SK-N-SH (cell line): ENCODE measurements around the gene TBL1Y. TPM values are rescaled to one million over a fixed set of nuclear protein-coding genes. Genes with fewer than 3 reads are reported as not detected.

Source experiments
- CTCF ChIA-PET: fragments of 300-600, 350-600 bp; formaldehyde crosslinking; extraction: SDS; loops from one replicate; lab custom pipeline; 2021; lab: Yijun Ruan, JAX
- POLR2A ChIA-PET: fragments of 350-600 bp; sonication (Branson Sonifier 250); formaldehyde crosslinking; extraction: SDS; loops from one replicate; lab custom pipeline; 2020; ENCODE audit warnings: antibody characterized with exemption, inconsistent platforms; lab: Yijun Ruan, JAX
- DNase-seq: peaks from one replicate; pipeline ENCODE4 v3.0.0; 2012
- H2AFZ ChIP-seq: fragments of 200-600 bp; sonication (generic); 2 replicates; pipeline ENCODE4 v1.8.1; 2016; ENCODE audit warnings: antibody characterized with exemption, mild to moderate bottlenecking, low read depth
- H3F3A ChIP-seq: fragments of 200-600 bp; sonication (generic); replicated peaks from 2 replicates; pipeline ENCODE3; 2016; ENCODE audit warnings: antibody characterized with exemption, mild to moderate bottlenecking; ENCODE audit not compliant: insufficient read depth
- H3K27ac ChIP-seq, 2 experiments: fragments of 200-500 bp in 1 of 2; fragments of 200-600 bp in 1 of 2; sonication (Bioruptor generic) in 1 of 2; sonication (generic), shearing (Covaris generic) in 1 of 2; 2 replicates each; pipeline versions ENCODE4 v1.5.1 to v1.6.1; 2014 to 2016; ENCODE audit warnings: low read depth in 2 of 2, inconsistent platforms in 1 of 2, low read length in 1 of 2, mild to moderate bottlenecking in 1 of 2, mixed read lengths in 1 of 2
- H3K27me3 ChIP-seq: fragments of 200-600 bp; sonication (generic), shearing (Covaris generic); 2 replicates; pipeline ENCODE4 v1.6.1; 2016; ENCODE audit warnings: mixed run types; ENCODE audit not compliant: insufficient read depth
- H3K36me3 ChIP-seq, 2 experiments: fragments of 200-500 bp in 1 of 2; fragments of 200-600 bp in 1 of 2; sonication (Bioruptor generic) in 1 of 2; sonication (generic) in 1 of 2; replicated peaks in 1 of 2; 2 replicates each; pipeline versions ENCODE3 to v1.5.1; 2014 to 2016; ENCODE audit warnings: low read length in 1 of 2, mild to moderate bottlenecking in 1 of 2; ENCODE audit not compliant: insufficient read depth in 2 of 2, control insufficient read depth in 1 of 2
- H3K4me1 ChIP-seq, 2 experiments: fragments of 200-500 bp in 1 of 2; fragments of 200-600 bp in 1 of 2; sonication (Bioruptor generic) in 1 of 2; sonication (generic), shearing (Covaris generic) in 1 of 2; 2 replicates each; pipeline versions ENCODE4 v1.5.1 to v1.6.1; 2014 to 2016; ENCODE audit warnings: low read depth in 1 of 2, low read length in 1 of 2, mixed run types in 1 of 2; ENCODE audit not compliant: insufficient read depth in 2 of 2, control insufficient read depth in 1 of 2
- H3K4me2 ChIP-seq: fragments of 200-600 bp; sonication (generic), shearing (Covaris generic); 2 replicates; pipeline ENCODE4 v1.6.1; 2017; ENCODE audit warnings: mixed run types
- H3K4me3 ChIP-seq, 2 experiments: fragments of 200-500 bp in 1 of 2; fragments of 200-600 bp in 1 of 2; sonication (Bioruptor generic) in 1 of 2; sonication (generic), shearing (Covaris generic) in 1 of 2; 2 replicates each; pipeline versions ENCODE4 v1.5.1 to v1.8.1; 2014 to 2016; ENCODE audit warnings: low read depth in 2 of 2, inconsistent platforms in 1 of 2, low read length in 1 of 2, mild to moderate bottlenecking in 1 of 2, mixed read lengths in 1 of 2, moderate library complexity in 1 of 2
- H3K79me2 ChIP-seq: fragments of 200-600 bp; sonication (generic); 2 replicates; pipeline ENCODE4 v1.8.1; 2017; ENCODE audit warnings: mild to moderate bottlenecking; ENCODE audit not compliant: insufficient read depth
- H3K9ac ChIP-seq: fragments of 200-600 bp; sonication (generic); 2 replicates; pipeline ENCODE4 v1.6.1; 2017; ENCODE audit warnings: mixed run types
- H3K9me2 ChIP-seq: fragments of 200-600 bp; sonication (generic); 2 replicates; pipeline ENCODE4 v1.6.1; 2017; ENCODE audit warnings: mixed run types
- H3K9me3 ChIP-seq: fragments of 200-600 bp; sonication (generic); 2 replicates; pipeline ENCODE4 v1.6.1; 2017; ENCODE audit warnings: mixed run types, mild to moderate bottlenecking, moderate library complexity
- H4K20me1 ChIP-seq: fragments of 200-600 bp; sonication (generic); 2 replicates; pipeline ENCODE4 v1.6.1; 2017; ENCODE audit warnings: mild to moderate bottlenecking, mixed run types; ENCODE audit not compliant: insufficient read depth
- FOXJ3 ChIP-seq: sonication (generic); formaldehyde crosslinking; IDR thresholded peaks from 2 replicates; pipeline ENCODE4 v1.5.1; 2020; ENCODE audit warnings: mild to moderate bottlenecking, missing genetic modification reagents
- POLR2AphosphoS5 ChIP-seq: IDR thresholded peaks from 2 replicates; pipeline ENCODE4 v1.6.1; 2012; ENCODE audit warnings: low read depth, low read length
- RAD21 ChIP-seq: IDR thresholded peaks from 2 replicates; pipeline ENCODE4 v1.6.1; 2012; ENCODE audit warnings: mild to moderate bottlenecking, low read length
- RFX5 ChIP-seq: IDR thresholded peaks from 2 replicates; pipeline ENCODE4 v1.6.1; 2012; ENCODE audit warnings: mild to moderate bottlenecking, improper control_type of control experiment, low read length
- WGBS: methylation state at CpG from one replicate; pipeline ENCODE4 v1.1.6; 2017; ENCODE audit warnings: low lambda C conversion rate; 5-methylcytosine and 5-hydroxymethylcytosine counted together
- polyA plus RNA-seq, 3 experiments: library from polyadenylated mRNA; depleted of rRNA; stranded (reverse); fragments of >200 nt; gene quantifications; 2 replicates each; pipeline ENCODE4 v1.2.3, GENCODE V29; 2012
- TF ChIP-seq, protein P1 (sequence below): fragments of 200-600 bp; sonication (generic); IDR thresholded peaks from 2 replicates; pipeline ENCODE4 v1.6.1; 2017; ENCODE audit warnings: antibody characterized with exemption, mild to moderate bottlenecking, moderate library complexity
- TF ChIP-seq, protein P2 (sequence below): fragments of 150-350 bp; IDR thresholded peaks from 2 replicates; pipeline ENCODE4 v1.6.1; 2017; ENCODE audit warnings: antibody characterized with exemption, low read length, low read depth, borderline replicate concordance
- TF ChIP-seq, protein P3 (sequence below): fragments of 150-350 bp; IDR thresholded peaks from 2 replicates; pipeline ENCODE4 v1.6.1; 2016; ENCODE audit warnings: mild to moderate bottlenecking, low read depth, low read length

TBL1Y gene
- polyA plus RNA-seq, 1 of the 3 experiments (the other 2 are of a cell fraction) = not detected

DNA sequence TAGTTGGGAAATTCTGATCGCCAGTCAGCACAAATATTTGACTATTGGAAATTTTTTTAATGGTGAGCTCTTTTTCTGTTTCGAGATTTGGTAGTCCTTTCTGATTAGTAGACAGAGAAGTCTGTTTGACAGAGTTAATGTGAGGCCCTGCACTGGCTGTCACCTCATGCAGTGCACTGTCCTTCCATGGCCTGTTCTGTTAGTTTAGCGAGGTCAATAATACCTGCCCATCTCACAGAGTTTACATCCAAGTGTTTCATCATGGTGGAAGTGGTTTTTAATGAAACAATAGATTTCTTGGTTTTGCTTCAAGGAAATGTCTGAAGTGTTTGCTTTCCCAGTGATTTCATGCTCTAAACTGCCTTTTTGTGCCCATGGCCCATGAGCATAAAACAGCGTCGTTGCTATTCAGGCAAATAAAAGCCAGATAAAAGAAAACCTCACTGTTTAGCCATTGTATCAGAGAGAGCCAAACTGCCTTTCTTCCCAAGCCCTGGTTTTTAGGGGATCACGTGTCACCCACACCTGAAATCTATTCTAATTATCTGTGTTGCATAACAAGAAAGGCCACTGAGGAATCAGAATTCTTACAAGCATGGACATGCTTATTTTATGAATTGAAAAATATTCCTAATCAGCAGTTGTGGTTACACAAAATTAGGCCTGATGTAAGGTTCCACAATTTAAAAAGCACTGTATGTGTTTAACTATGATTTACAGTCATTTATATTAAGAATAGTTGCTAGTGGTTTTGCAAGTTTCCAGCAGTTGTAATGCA lies 98.3 kb downstream of the TBL1Y start:
- H2AFZ ChIP-seq = no peak overlapping the region
- H4K20me1 ChIP-seq = no peaks in the 10 kb centered on the region
- CTCF ChIA-PET = no interaction called here
- no peaks in the 10 kb centered on the region for H3F3A ChIP-seq
- no peaks in the 10 kb centered on the region for H3K27me3 ChIP-seq
- no peaks in the 10 kb centered on the region for H3K9me3 ChIP-seq
- TF ChIP-seq RFX5 (no peak), FOXJ3 (CRISPR knock-in tag) (no peak), RAD21 (no peak)
- TF ChIP-seq, protein P1, sequence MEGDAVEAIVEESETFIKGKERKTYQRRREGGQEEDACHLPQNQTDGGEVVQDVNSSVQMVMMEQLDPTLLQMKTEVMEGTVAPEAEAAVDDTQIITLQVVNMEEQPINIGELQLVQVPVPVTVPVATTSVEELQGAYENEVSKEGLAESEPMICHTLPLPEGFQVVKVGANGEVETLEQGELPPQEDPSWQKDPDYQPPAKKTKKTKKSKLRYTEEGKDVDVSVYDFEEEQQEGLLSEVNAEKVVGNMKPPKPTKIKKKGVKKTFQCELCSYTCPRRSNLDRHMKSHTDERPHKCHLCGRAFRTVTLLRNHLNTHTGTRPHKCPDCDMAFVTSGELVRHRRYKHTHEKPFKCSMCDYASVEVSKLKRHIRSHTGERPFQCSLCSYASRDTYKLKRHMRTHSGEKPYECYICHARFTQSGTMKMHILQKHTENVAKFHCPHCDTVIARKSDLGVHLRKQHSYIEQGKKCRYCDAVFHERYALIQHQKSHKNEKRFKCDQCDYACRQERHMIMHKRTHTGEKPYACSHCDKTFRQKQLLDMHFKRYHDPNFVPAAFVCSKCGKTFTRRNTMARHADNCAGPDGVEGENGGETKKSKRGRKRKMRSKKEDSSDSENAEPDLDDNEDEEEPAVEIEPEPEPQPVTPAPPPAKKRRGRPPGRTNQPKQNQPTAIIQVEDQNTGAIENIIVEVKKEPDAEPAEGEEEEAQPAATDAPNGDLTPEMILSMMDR = no peak
- TF ChIP-seq, protein P2, sequence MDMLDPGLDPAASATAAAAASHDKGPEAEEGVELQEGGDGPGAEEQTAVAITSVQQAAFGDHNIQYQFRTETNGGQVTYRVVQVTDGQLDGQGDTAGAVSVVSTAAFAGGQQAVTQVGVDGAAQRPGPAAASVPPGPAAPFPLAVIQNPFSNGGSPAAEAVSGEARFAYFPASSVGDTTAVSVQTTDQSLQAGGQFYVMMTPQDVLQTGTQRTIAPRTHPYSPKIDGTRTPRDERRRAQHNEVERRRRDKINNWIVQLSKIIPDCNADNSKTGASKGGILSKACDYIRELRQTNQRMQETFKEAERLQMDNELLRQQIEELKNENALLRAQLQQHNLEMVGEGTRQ = no peak
- POLR2A ChIA-PET = no interaction called here
- DNase-seq = no peak
- H3K79me2 ChIP-seq = no peaks in the 10 kb centered on the region
- H3K4me3 ChIP-seq = no peak overlapping the region
- H3K27ac ChIP-seq = no peak overlapping the region
- H3K4me2 ChIP-seq = no peak overlapping the region
- no peak overlapping the region for H3K9ac ChIP-seq
- H3K4me1 ChIP-seq = no peaks in the 10 kb centered on the region
- no CpG with 5 or more reads among the region's 6 CpGs for WGBS
- no peaks in the 10 kb centered on the region for H3K9me2 ChIP-seq
- no peaks in the 10 kb centered on the region for H3K36me3 ChIP-seq

DNA sequence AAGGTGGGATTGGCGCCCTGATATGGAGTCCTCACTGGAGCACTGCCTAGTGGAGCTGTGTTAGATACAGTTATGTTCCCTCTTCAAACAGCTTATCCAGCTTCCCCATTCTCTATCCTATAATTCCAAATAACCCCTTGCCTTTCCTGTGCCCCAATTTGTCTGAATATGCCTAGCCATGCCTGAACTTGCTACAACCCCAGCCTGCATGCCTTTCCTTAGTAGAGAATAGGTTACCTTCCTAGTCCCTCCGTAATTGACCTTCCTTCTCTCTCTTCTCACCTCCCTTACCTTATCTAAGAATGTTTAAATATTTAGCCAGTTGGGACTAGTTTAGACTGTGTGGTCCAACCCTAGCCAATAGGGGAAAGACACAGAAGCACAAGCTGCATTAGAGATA lies 102.6 kb downstream of the TBL1Y start:
- POLR2A ChIA-PET = no interaction called here
- no CpG with 5 or more reads among the region's 2 CpGs for WGBS

More for the DNA sequence above, 102.6 kb downstream of the TBL1Y start:
- Histone ChIP-seq H3F3A (no peaks in the 10 kb centered on the region), H3K9me3 (no peaks in the 10 kb centered on the region), H3K79me2 (no peaks in the 10 kb centered on the region), H3K27me3 (no peaks in the 10 kb centered on the region), H3K9ac (no peak overlapping the region), H3K9me2 (no peaks in the 10 kb centered on the region), H3K4me2 (no peak overlapping the region), H3K4me3 (no peak overlapping the region), H3K36me3 (no peaks in the 10 kb centered on the region), H3K27ac (no peak overlapping the region), H4K20me1 (no peaks in the 10 kb centered on the region), H2AFZ (no peak overlapping the region), H3K4me1 (no peaks in the 10 kb centered on the region)
- no peak for DNase-seq
- CTCF ChIA-PET = no interaction called here
- no peak for TF ChIP-seq POLR2AphosphoS5
- TF ChIP-seq, protein P3, sequence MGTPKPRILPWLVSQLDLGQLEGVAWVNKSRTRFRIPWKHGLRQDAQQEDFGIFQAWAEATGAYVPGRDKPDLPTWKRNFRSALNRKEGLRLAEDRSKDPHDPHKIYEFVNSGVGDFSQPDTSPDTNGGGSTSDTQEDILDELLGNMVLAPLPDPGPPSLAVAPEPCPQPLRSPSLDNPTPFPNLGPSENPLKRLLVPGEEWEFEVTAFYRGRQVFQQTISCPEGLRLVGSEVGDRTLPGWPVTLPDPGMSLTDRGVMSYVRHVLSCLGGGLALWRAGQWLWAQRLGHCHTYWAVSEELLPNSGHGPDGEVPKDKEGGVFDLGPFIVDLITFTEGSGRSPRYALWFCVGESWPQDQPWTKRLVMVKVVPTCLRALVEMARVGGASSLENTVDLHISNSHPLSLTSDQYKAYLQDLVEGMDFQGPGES = no peak
